H9 (cell line): ENCODE measurements around the gene MAEA. TPM values are rescaled to one million over a fixed set of nuclear protein-coding genes. Genes with fewer than 3 reads are reported as not detected.

ENCODE experiments used
- DNase-seq: peaks from one replicate; pipeline ENCODE4 v3.0.0-alpha.2; 2017
- H2AFZ ChIP-seq: one replicate; pipeline ENCODE4 v1.6.1; 2013; ENCODE audit warnings: mild to moderate bottlenecking, low read length, control low read depth, moderate library complexity
- H2AK5ac ChIP-seq: 2 replicates; pipeline ENCODE4 v1.6.1; 2013; ENCODE audit warnings: low read length, control low read depth, mixed read lengths; ENCODE audit not compliant: insufficient read length
- H2BK120ac ChIP-seq: one replicate; pipeline ENCODE4 v1.6.1; 2013; ENCODE audit warnings: low read depth, mild to moderate bottlenecking, low read length, control low read depth, inconsistent platforms; ENCODE audit not compliant: poor library complexity, severe bottlenecking
- H2BK12ac ChIP-seq: 2 replicates; pipeline ENCODE4 v1.6.1; 2013; ENCODE audit warnings: low read length, control low read depth, mixed read lengths, low read depth; ENCODE audit not compliant: insufficient read length
- H2BK15ac ChIP-seq: 2 replicates; pipeline ENCODE4 v1.6.1; 2013; ENCODE audit warnings: low read depth, low read length, control low read depth
- H2BK20ac ChIP-seq: one replicate; pipeline ENCODE4 v1.6.1; 2013; ENCODE audit warnings: low read depth, mild to moderate bottlenecking, low read length, control low read depth, inconsistent platforms; ENCODE audit not compliant: poor library complexity, severe bottlenecking
- H2BK5ac ChIP-seq: 2 replicates; pipeline ENCODE4 v1.6.1; 2013; ENCODE audit warnings: low read length, control low read depth, mixed read lengths; ENCODE audit not compliant: insufficient read length
- H3K14ac ChIP-seq: 2 replicates; pipeline ENCODE4 v1.6.1; 2013; ENCODE audit warnings: low read length, control low read depth; ENCODE audit not compliant: insufficient read depth
- H3K18ac ChIP-seq: 2 replicates; pipeline ENCODE4 v1.6.1; 2013; ENCODE audit warnings: low read depth, mild to moderate bottlenecking, mixed read lengths, low read length, control low read depth; ENCODE audit not compliant: insufficient read length
- H3K23ac ChIP-seq: 2 replicates; pipeline ENCODE4 v1.6.1; 2013; ENCODE audit warnings: low read length, control low read depth, mixed read lengths, low read depth; ENCODE audit not compliant: insufficient read length
- H3K23me2 ChIP-seq: 2 replicates; pipeline ENCODE4 v1.6.1; 2013; ENCODE audit warnings: low read depth, mild to moderate bottlenecking, mixed read lengths, low read length, control low read depth; ENCODE audit not compliant: insufficient read length, poor library complexity, severe bottlenecking
- H3K27ac ChIP-seq: 2 replicates; pipeline ENCODE4 v1.5.1; 2013; ENCODE audit warnings: low read length, control low read depth, mixed read lengths, low read depth; ENCODE audit not compliant: insufficient read length
- H3K27me3 ChIP-seq: 2 replicates; pipeline ENCODE4 v1.6.1; 2013; ENCODE audit warnings: low read length, control low read depth, inconsistent platforms; ENCODE audit not compliant: insufficient read depth
- H3K4ac ChIP-seq: 2 replicates; pipeline ENCODE4 v1.6.1; 2013; ENCODE audit warnings: low read depth, mild to moderate bottlenecking, control low read depth, inconsistent platforms, low read length, moderate library complexity
- H3K4me1 ChIP-seq: 2 replicates; pipeline ENCODE4 v1.6.1; 2013; ENCODE audit warnings: low read length, control low read depth, inconsistent platforms; ENCODE audit not compliant: insufficient read depth
- H3K4me2 ChIP-seq: 2 replicates; pipeline ENCODE4 v1.6.1; 2013; ENCODE audit warnings: low read length, control low read depth, mixed read lengths; ENCODE audit not compliant: insufficient read length, insufficient read depth
- H3K56ac ChIP-seq: 2 replicates; pipeline ENCODE4 v1.6.1; 2013; ENCODE audit warnings: low read depth, mild to moderate bottlenecking, mixed read lengths, low read length, control low read depth; ENCODE audit not compliant: insufficient read length
- H3K79me1 ChIP-seq: 2 replicates; pipeline ENCODE4 v1.6.1; 2013; ENCODE audit warnings: low read depth, mild to moderate bottlenecking, moderate library complexity, low read length, control low read depth, inconsistent platforms; ENCODE audit not compliant: insufficient read depth, poor library complexity, severe bottlenecking
- H3K79me2 ChIP-seq: 2 replicates; pipeline ENCODE4 v1.6.1; 2013; ENCODE audit warnings: low read length, control low read depth, inconsistent platforms; ENCODE audit not compliant: insufficient read depth
- H3K9ac ChIP-seq: 2 replicates; pipeline ENCODE4 v1.6.1; 2013; ENCODE audit warnings: low read length, control low read depth, mixed read lengths; ENCODE audit not compliant: insufficient read length; ENCODE audit errors: extremely low read depth
- H3K9me3 ChIP-seq: one replicate; pipeline ENCODE4 v1.6.1; 2013; ENCODE audit warnings: low read depth, low read length, inconsistent platforms; ENCODE audit not compliant: control insufficient read depth
- H3T11ph ChIP-seq: one replicate; pipeline ENCODE4 v1.6.1; 2013; ENCODE audit warnings: mild to moderate bottlenecking, low read length, control low read depth, inconsistent platforms
- H4K20me1 ChIP-seq: one replicate; pipeline ENCODE4 v1.6.1; 2013; ENCODE audit not compliant: control insufficient read depth, insufficient read length, insufficient read depth
- H4K5ac ChIP-seq: 2 replicates; pipeline ENCODE4 v1.6.1; 2013; ENCODE audit warnings: low read depth, mild to moderate bottlenecking, mixed read lengths, low read length, control low read depth; ENCODE audit not compliant: insufficient read length
- H4K8ac ChIP-seq: replicated peaks from 2 replicates; pipeline ENCODE4 v1.6.1; 2013; ENCODE audit warnings: low read length, control low read depth, mixed read lengths, low read depth; ENCODE audit not compliant: insufficient read length
- H4K91ac ChIP-seq: 2 replicates; pipeline ENCODE4 v1.6.1; 2013; ENCODE audit warnings: low read depth, mild to moderate bottlenecking, moderate library complexity, mixed read lengths, low read length, control low read depth; ENCODE audit not compliant: insufficient read length
- H3K27ac Mint-ChIP-seq, 3 experiments: 2 replicates in 2 of 3; 3 replicates in 1 of 3; pipeline ENCODE4 v1.8.0; 2020 to 2021; ENCODE audit warnings: mixed read lengths in 3 of 3, mild to moderate bottlenecking in 1 of 3, moderate library complexity in 1 of 3
- H3K27me3 Mint-ChIP-seq: 2 replicates; pipeline ENCODE4 v1.8.0; 2021; ENCODE audit warnings: low read depth, mild to moderate bottlenecking, moderate library complexity, mixed read lengths
- H3K36me3 Mint-ChIP-seq, 3 experiments: 2 replicates in 2 of 3; 3 replicates in 1 of 3; pipeline ENCODE4 v1.8.0; 2020 to 2021; ENCODE audit warnings: low read depth in 3 of 3, mixed read lengths in 3 of 3; ENCODE audit not compliant: insufficient read depth in 1 of 3
- H3K4me1 Mint-ChIP-seq, 2 experiments: 2 replicates each; pipeline ENCODE4 v1.8.0; 2020; ENCODE audit warnings: mixed read lengths in 2 of 2
- H3K4me3 Mint-ChIP-seq, 2 experiments: 2 replicates in 1 of 2; 3 replicates in 1 of 2; pipeline ENCODE4 v1.8.0; 2020 to 2021; ENCODE audit warnings: mild to moderate bottlenecking in 2 of 2, mixed read lengths in 2 of 2, moderate library complexity in 1 of 2
- H3K9me3 Mint-ChIP-seq, 2 experiments: 2 replicates in 1 of 2; 3 replicates in 1 of 2; pipeline ENCODE4 v1.8.0; 2020; ENCODE audit warnings: mild to moderate bottlenecking in 2 of 2, mixed read lengths in 2 of 2, moderate library complexity in 1 of 2
- WGBS: extraction: QIAGEN DNeasy Blood & Tissue Kit; methylation state at CpG from one replicate; pipeline ENCODE4 v1.1.7; 2013; ENCODE audit warnings: missing lambda C conversion rate, low lambda C conversion rate, mixed read lengths; ENCODE audit not compliant: insufficient read length; ENCODE audit errors: extremely low coverage; 5-methylcytosine and 5-hydroxymethylcytosine counted together
- total RNA-seq: library from RNA; stranded (reverse); gene quantifications from 2 replicates; pipeline ENCODE4 v1.2.1, GENCODE V29; 2021
- TF ChIP-seq, protein P1 (sequence below): fragments of 200-600 bp; sonication (generic); conservative IDR thresholded peaks from 3 replicates; pipeline ENCODE4 v1.8.0; 2021; ENCODE audit warnings: antibody characterized with exemption, mild to moderate bottlenecking

Gene MAEA
- total RNA-seq, 1 experiment from 2014 or later = 85.6 TPM

DNA sequence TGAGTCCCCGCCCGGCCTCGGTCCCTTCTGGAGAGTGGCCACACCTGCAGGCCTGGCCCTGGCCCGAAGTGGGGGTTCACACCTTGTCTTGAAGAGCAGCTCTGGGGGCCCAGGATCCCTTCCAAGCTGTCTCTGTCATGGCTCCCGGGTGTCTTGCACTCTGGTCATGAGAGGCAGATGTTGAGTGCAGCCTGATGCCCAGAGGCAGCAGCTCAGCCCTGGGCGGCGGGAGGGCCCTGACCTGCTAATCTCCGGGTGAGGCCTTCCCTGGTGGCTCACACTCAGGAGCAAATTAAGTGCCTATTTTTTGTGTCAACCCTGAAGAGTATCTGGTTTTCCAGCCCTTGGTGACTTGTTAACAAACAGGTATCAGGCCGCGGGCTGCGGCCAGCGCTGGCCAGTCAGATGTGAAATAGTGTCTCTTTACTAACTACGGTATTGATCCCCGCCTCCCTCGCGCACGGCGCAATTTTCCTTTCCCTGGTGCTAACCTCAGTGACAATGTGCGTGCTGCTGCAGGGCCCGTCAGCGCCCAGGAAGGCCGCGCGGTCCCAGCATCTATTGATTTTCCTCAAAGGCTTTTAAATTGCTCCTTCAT is 92.4 kb downstream of the MAEA start:
- no peak for DNase-seq
- Histone ChIP-seq H3K79me2 (no peaks in the 10 kb centered on the region), H3K23ac (no peak overlapping the region), H2BK20ac (no peak overlapping the region), H4K20me1 (peaks cover 5% of the 10 kb centered on the region), H3K9me3 (no peaks in the 10 kb centered on the region), H3K27me3 (no peaks in the 10 kb centered on the region), H3K4me1 (no peaks in the 10 kb centered on the region), H4K5ac (no peak overlapping the region), H3K4ac (no peak overlapping the region), H3K14ac (no peak overlapping the region; the same call in 1 of the 2 replicates), H4K8ac (no peak overlapping the region), H3T11ph (no peak overlapping the region), H2AK5ac (no peak overlapping the region), H2BK5ac (no peak overlapping the region), H3K27ac (no peak overlapping the region), H3K9ac (no peak overlapping the region), H3K23me2 (no peaks in the 10 kb centered on the region), H3K56ac (no peak overlapping the region), H4K91ac (no peak overlapping the region), H2AFZ (no peak overlapping the region), H3K18ac (no peak overlapping the region), H2BK120ac (no peak overlapping the region), H3K4me2 (no peak overlapping the region), H2BK12ac (no peak overlapping the region), H3K79me1 (no peaks in the 10 kb centered on the region), H2BK15ac (no peak overlapping the region)
- Mint-ChIP-seq H3K4me1 (no peaks in the 10 kb centered on the region), H3K27ac (peak overlapping the region in 1 of 3 experiments; percentile 15; a peak in 1 of 7 replicates), H3K36me3 (peaks cover 4 to 13% (median 4%) of the 10 kb centered on the region in 3 experiments; a peak in 4 of 7 replicates), H3K27me3 (no peaks in the 10 kb centered on the region), H3K4me3 (no peak overlapping the region), H3K9me3 (no peaks in the 10 kb centered on the region)
- no CpG with 5 or more reads among the region's 24 CpGs for WGBS
- TF ChIP-seq, protein P1, sequence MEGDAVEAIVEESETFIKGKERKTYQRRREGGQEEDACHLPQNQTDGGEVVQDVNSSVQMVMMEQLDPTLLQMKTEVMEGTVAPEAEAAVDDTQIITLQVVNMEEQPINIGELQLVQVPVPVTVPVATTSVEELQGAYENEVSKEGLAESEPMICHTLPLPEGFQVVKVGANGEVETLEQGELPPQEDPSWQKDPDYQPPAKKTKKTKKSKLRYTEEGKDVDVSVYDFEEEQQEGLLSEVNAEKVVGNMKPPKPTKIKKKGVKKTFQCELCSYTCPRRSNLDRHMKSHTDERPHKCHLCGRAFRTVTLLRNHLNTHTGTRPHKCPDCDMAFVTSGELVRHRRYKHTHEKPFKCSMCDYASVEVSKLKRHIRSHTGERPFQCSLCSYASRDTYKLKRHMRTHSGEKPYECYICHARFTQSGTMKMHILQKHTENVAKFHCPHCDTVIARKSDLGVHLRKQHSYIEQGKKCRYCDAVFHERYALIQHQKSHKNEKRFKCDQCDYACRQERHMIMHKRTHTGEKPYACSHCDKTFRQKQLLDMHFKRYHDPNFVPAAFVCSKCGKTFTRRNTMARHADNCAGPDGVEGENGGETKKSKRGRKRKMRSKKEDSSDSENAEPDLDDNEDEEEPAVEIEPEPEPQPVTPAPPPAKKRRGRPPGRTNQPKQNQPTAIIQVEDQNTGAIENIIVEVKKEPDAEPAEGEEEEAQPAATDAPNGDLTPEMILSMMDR = no peak
